GM18505 (cell line): ENCODE measurements around the gene SNAPC4.
A peak's percentile ranks its signal among the peaks of the same experiment; 100 is the strongest.

Source experiments
- ATAC-seq: cut with Tn5 transposase; IDR thresholded peaks from one replicate; pipeline ENCODE4 v1.9.1; 2021; ENCODE audit not compliant: unreplicated experiment
- POLR2A ChIP-seq: IDR thresholded peaks from 4 replicates; pipeline ENCODE4 v1.6.1; 2011; ENCODE audit warnings: borderline replicate concordance; ENCODE audit not compliant: insufficient read depth, insufficient read length; ENCODE audit errors: extremely low read depth

SNAPC4 gene

DNA sequence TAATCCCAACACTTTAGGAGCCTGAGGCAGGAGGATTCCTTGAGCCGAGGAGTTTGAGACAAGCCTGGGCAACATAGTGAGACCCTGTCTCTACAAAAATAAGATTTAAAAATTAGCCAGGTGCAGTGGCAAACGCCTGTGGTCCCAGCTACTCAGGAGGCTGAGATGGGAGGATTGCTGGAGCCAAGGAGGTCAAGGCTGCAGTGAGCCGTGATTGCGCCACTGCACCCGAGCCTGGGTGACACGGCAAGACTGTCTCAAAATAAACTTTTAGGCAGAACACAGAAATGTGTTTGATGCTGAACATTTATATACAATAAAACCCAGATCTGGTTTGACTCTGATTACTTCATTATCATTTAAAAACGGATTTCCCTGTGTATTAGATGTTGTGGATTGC, 5.5 kb upstream of the SNAPC4 start:
- ATAC-seq: no peak
- TF ChIP-seq POLR2A: no peak

DNA sequence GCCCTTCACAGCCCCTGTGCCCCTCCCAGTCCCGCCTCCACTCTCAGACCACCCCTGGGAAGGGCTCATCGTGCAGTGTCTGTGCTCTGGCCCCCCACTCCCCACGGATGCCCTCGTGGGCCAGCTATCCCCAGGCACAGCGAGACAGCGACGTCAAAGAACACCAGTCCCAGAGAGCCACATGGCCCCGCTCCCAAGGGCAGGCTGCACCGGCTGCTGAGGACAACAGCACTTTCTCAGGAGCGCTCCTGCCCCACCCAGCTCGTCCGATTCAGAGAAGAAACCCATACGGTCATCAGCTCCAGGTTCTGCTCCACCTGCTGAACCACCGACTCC, 4.8 kb upstream of the SNAPC4 start:
- ATAC-seq: no peak
- TF ChIP-seq POLR2A: no peak

DNA sequence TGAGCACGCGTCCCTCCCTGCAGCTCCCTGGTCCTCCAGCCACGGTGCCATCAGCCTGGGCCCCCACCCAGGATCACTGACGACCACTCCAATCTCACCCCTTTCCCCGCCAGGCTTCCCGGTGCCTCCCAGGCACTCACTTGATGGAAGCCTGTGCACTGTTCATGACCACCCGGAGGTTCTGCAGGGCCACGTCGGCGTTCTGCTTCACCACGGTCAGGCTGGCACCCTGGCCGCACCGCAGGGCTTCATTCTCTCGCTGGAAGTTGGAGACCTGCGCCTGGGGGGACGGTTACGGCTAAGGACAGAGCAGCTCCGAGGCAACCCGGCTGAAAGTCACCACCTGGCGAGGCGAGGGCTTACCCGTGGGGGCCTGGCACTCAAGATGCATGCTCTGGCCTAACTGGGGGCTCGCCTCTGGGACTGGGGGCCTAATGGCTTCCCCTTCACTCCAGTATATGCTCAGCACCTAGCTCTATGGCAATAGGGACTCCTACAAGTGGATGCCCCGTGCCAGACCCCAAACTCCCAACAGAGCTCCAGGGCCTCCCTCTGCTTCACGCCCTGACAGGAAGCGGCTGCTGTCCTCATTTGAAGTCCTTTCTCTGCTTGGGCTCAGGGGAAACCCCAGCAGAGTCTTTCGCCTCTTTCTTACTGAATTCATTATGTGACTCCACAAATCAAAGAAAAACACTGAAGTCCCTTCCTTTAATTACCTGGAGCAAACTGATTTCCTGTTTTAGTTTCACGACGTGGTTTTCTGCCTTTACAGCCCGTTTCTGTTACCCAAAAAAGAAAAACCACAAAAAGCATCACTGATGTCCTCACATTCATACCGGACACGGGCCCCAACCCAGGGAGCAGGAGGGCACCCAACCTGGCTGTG, 4.2 kb upstream of the SNAPC4 start:
- ATAC-seq: no peak
- TF ChIP-seq POLR2A: no peak

DNA sequence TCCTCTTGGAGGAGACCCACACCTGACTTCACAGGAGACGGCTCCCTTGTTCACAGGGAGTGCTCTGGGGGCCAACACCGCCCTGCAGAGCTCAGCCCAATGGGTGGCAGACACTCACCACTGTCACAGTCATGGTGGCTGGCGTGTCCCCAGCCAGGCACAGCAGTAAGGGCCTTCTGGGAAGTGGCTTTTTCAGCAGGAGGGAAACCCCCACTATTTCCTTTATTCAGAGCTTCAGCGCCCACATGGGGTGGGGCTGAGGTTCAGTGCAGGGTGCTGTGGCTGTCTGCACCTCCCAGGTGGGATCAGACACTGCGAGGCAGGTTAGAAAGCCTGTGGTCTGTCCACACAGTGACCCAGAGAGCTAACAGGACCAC, 3.6 kb upstream of the SNAPC4 start:
- peak; percentile 14 for TF ChIP-seq POLR2A
- ATAC-seq: no peak

DNA sequence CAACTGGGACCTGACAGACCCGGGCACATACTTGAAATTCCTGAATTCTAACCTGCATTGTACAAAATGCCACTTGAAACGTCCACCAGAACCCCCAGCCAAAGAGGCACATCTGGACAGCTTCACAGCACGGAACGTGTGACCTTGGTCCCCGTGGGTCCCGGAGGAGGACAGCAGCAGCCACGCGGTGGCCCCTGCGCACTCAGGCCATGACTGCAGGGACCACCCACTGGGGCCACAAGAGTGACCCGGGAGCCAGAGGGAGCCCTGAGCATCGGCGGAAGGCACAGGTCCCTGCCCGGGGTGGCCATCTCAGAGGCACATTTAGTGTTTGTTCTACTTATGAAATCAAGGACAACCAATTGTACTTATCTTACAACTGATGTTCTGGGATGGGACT, 2.1 kb upstream of the SNAPC4 start:
- no peak for ATAC-seq
- no peak for TF ChIP-seq POLR2A

DNA sequence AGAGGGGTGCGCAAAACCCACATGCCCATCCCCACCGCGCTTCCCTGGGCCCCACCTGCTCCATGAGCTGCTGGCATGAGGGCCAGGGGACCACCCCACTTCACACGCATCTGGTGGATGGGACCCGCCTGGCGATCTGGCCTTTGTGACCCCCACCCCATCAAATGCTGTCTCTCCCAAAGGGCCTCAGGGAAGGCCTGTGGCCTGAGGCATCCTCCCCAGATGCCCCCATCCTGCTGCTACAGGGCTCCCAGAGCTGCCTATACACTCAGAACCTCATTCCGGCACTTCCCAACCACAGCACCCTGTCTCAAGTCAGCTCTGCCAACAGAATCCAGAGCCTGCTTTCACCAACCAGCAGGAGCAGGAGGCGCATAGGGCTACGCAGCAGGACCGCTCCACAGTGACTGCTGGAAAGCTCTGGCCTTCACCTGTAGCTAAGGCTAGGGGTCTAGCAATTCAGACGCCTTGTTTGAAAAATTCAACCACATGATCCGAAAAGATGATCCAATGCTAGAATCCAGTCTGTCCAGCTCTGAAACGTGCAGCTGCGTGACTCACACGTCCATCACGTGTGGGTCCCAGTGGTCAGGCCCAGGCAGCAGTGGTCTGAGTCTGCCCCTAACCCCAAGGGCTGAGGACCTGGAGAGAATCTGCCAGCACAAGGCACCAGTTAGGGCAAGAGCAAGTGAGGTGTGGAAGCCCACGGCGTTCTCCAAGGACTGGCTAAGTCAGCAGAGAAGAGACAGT, 1.4 kb upstream of the SNAPC4 start:
- TF ChIP-seq POLR2A: no peak
- no peak for ATAC-seq

DNA sequence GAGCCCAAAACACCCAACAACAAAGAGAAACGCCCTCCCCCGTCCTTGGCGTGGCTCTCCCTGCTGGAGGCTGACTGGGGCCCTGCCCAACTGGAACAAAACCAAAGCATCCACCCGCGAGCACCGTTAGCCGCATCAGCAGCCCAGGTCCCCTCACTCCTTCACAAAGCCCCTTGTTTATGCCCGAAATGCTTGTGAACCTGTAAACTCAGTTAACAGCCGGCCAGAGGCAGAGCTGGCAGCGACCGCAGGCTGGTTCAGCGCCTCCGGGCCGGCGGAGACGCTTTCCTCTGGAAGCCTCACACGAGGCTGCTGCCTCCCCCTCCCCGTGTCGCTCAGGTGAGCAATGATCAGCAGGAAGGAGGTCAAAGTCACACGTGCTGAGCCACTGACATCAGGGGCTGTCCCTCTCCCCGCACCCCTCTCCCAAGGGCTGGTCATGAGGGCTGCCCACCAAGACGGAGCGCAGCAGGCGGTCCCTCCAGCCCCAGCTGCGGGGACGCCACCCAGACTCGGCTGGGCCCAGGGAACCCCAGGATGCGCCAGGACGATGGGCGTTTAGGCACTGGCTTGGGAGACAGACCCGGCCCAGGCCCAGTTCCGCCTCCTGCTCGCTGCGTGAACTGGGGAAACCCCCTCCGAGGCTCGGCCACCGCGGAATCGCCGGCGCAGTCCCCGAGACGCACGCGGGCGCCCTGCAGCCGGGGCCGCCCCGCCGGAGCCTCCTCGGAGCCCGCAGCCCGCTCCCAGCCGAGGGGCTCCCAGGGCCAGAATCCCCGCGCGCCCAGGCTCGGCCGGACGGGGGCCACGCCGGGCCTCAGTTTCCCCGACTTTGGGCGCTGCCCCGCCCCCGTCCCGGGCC, 563 bp downstream of the SNAPC4 start:
- peak; percentile 28 for ATAC-seq
- TF ChIP-seq POLR2A: no peak

DNA sequence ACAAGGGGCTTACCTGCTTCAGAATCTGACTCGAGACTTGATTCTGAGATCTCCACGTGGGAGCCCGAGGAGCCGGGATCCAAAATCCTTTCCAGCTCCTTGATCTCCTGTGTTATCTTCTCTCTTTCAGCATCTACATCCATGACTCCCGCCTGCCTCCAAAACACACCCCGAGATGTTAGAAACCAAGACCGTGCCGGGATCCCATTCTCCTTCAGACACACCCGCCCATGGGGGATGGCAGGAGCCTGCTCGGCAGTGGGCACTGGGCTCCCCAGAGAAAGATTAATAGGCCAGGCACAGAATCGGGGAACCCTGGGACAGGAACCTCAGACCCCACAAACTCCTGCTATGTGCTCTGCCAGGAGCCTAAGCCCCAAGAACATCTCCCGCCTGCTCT, 1.7 kb downstream of the SNAPC4 start:
- TF ChIP-seq POLR2A: no peak

DNA sequence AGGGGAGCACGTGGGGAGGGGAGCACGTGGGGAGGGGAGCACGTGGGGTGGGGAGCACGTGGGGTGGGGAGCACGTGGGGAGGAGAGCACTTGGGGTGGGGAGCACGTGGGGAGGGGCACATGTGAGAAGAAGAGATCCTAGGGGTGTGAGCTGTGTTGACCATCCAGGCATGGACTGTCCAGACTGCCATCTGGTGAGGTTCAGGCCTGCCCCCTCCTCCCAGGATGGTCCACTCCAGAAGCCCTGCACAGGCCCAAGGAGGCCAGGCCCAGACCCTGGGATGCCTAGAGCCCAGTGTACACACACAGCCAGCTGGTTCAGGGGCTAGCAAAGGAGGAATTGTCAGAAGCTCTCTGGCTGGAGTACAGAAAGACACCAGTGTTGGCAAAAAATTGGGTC, 2.3 kb downstream of the SNAPC4 start:
- ATAC-seq: no peak
- no peak for TF ChIP-seq POLR2A

More for the DNA sequence above, 1.7 kb downstream of the SNAPC4 start:
- no peak for ATAC-seq

DNA sequence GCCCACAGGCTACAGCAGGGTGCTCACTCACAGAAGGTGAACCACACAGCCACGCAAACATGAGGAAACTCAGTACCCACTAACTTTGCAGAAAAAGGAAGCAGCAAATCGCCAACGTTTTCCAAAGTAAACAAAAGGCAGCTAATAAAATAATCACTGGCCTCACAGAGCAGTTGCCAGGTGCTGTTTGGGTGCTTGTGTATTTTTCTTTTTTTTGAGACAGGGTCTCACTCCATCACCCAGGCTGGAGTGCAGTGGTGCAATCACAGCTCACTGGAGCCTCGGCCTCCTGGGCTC, 3.8 kb downstream of the SNAPC4 start:
- TF ChIP-seq POLR2A: no peak

DNA sequence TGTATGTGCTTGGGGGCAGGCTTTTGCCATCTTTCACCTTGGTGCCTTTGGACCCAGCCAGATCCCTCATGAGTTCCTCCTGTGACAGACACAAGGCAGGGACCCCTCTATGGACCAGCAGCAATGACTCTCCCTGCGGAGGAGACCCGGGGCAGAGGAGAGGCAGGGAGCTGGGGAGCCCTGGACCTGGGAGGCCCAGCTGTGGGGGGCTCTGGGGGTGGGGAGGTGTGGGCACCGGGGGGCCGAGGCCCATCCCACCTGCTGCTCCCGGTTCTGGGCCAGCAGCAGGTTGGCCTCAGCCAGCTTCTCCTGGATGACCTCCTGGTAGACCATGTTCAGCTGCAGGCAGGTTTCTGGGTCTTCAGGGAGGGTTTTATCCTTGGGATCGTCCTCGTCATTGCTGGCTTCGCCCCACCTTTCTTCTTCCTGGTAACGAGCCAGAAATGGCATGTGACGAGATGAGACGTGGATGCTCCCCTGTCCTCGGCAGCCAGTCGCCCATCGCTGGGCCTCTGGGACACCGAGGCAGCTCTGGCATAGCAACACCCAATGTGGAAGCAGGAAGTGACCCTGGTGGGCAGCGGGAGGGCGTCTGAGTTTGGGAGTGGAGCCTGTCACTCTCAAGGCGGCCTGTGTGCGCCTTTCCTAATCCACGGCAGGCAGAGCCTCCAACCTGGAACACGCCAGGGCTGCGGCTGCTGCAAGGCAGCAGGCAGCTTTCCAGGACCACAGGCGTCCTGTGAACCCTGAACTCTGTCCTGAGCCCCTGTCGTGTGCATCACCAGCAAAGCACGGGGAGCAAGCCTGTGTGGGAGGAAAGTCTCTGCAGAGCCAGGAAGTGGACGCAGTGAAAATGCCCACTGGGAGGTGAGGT, 4.4 kb downstream of the SNAPC4 start:
- TF ChIP-seq POLR2A: no peak
- ATAC-seq: no peak

More for the DNA sequence above, 3.8 kb downstream of the SNAPC4 start:
- no peak for ATAC-seq

DNA sequence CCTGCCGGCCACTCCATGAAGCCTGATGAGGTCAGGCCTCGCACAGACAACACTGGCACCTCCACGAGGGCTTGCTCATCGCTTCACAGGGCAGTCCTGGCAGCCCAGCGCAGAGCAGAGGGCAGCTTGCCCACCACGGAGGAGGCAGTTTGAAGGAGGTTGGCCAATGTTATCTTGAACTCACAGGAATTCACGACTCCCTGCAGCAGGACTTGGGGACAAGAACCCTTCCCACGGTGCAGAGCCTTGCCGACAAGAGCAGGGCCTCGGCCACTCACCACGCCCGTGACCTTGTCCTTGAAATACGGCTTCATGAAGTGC, 5.0 kb downstream of the SNAPC4 start:
- no peak for ATAC-seq
- no peak for TF ChIP-seq POLR2A
